Natural killer cell (primary cell): Measurements from ENCODE around the gene PCBP2. TPM values are rescaled to one million over a fixed set of nuclear protein-coding genes. Genes with fewer than 3 reads are reported as not detected.

Experiments used
- ATAC-seq, 3 donors: fragments of 150-1000 bp in 2 of 3; fragments of 200-7000 bp in 1 of 3; cut with Tn5 transposase; 1 replicate in 1 of 3; 2 replicates in 2 of 3; pipeline ENCODE4 v1.10.0; 2021; ENCODE audit warnings: mild to moderate bottlenecking in 2 of 3, moderate library complexity in 2 of 3
- DNase-seq, 2 donors: peaks; one replicate each; pipeline versions ENCODE4 v3.0.0 to v3.0.0-alpha.2; 2013 to 2021; ENCODE audit warnings: mixed read lengths in 1 of 2
- H3K27ac ChIP-seq: one replicate; pipeline ENCODE4 v1.5.1; 2013; ENCODE audit warnings: mild to moderate bottlenecking, low read length
- H3K27me3 ChIP-seq: one replicate; pipeline ENCODE4 v1.6.1; 2013; ENCODE audit warnings: low read length; ENCODE audit not compliant: control insufficient read depth, insufficient read depth
- H3K36me3 ChIP-seq: one replicate; pipeline ENCODE4 v1.6.1; 2013; ENCODE audit warnings: low read length; ENCODE audit not compliant: control insufficient read depth, insufficient read depth
- H3K4me1 ChIP-seq: one replicate; pipeline ENCODE4 v1.6.1; 2013; ENCODE audit warnings: low read length; ENCODE audit not compliant: control insufficient read depth, insufficient read depth
- H3K4me3 ChIP-seq: one replicate; pipeline ENCODE4 v1.5.1; 2013; ENCODE audit warnings: low read length
- H3K9me3 ChIP-seq: one replicate; pipeline ENCODE4 v1.6.1; 2013; ENCODE audit warnings: low read length; ENCODE audit not compliant: control insufficient read depth, insufficient read depth
- H3K27ac Mint-ChIP-seq, 2 donors: one replicate each; pipeline ENCODE4 v1.8.0; 2022; ENCODE audit warnings: mild to moderate bottlenecking in 2 of 2, mixed read lengths in 2 of 2, moderate library complexity in 1 of 2
- H3K27me3 Mint-ChIP-seq, 2 donors: one replicate each; pipeline ENCODE4 v1.8.0; 2022; ENCODE audit warnings: low read depth in 2 of 2, mixed read lengths in 2 of 2
- H3K36me3 Mint-ChIP-seq: one replicate; pipeline ENCODE4 v1.8.0; 2022; ENCODE audit warnings: mixed read lengths
- H3K4me1 Mint-ChIP-seq, 2 donors: one replicate each; pipeline ENCODE4 v1.8.0; 2022; ENCODE audit warnings: mixed read lengths in 2 of 2
- H3K4me3 Mint-ChIP-seq: one replicate; pipeline ENCODE4 v1.8.0; 2022; ENCODE audit warnings: mild to moderate bottlenecking, moderate library complexity, mixed read lengths
- H3K9me3 Mint-ChIP-seq, 2 donors: one replicate each; pipeline ENCODE4 v1.8.0; 2022; ENCODE audit warnings: mixed read lengths in 2 of 2
- WGBS: methylation state at CpG from one replicate; pipeline ENCODE4 v1.1.7; 2013; ENCODE audit warnings: missing lambda C conversion rate; ENCODE audit not compliant: insufficient coverage; 5-methylcytosine and 5-hydroxymethylcytosine counted together
- intact Hi-C: fragments of 100-400 bp; cut with micrococcal nuclease; formaldehyde crosslinking; loops from one replicate; pipeline ENCODE4 v1.14.2; 2022
- total RNA-seq, 4 donors: library from RNA; stranded (reverse); fragments of 120-200 nt in 1 of 4; gene quantifications; one replicate each; pipeline versions ENCODE4 v1.2.3 to v1.2.4, GENCODE V29; 2013 to 2022
- TF ChIP-seq, protein P1 (sequence below): fragments of 200-600 bp; IDR thresholded peaks from one replicate; pipeline ENCODE4 v1.8.0; 2022; ENCODE audit warnings: antibody characterized with exemption

The PCBP2 gene
- total RNA-seq, 3 donors from 2014 or later (not counting 1 experiment from before 2014, with no cell fraction given), result 910 to 1,083 (median 943) TPM

DNA sequence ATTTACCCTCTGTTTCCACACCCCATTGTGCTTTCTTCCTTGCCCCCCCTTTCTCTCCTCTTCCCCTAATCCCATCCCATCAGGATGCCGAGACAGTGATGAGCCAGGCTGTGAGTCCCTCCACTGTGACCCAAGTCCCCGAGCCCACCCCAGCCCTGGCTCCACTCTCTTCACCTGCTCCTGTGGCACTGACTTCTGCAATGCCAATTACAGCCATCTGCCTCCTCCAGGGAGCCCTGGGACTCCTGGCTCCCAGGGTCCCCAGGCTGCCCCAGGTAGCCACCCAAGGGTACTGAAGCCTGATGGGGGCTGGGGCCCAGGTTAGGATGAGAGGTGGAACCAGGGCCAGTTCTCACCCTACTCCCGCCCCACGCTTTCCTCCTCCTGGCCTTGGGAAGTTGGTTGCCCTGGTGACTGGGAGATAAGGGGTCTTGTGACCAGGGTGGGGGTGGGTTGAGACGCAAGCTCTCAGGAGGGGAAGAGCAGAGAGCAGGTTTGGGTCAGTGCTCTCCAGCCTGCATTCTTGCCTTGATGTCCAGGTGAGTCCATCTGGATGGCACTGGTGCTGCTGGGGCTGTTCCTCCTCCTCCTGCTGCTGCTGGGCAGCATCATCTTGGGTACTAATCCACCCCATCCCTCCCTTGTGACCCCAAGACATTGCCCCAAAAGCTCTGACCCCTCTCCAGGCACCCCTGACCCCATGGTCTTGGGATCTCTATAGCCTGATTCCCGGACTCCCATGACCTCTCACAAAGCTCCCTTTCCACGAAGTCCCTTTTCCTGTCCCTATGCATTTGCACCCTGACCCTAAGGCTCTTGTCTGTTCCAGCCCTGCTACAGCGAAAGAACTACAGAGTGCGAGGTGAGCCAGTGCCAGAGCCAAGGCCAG, 27.0 kb upstream of the PCBP2 start:
- Mint-ChIP-seq H3K4me3 (no peak overlapping the region), H3K27ac (no peak overlapping the region), H3K36me3 (no peaks in the 10 kb centered on the region), H3K4me1 (peaks cover 0 to 6% of the 10 kb centered on the region in 2 donors), H3K9me3 (no peaks in the 10 kb centered on the region), H3K27me3 (no peaks in the 10 kb centered on the region)
- intact Hi-C loops, result loop anchor here (5.0 kb wide), 1 partner anchor 43 kb away; the partner anchor contains the start of gene SP1
- no peaks in the 10 kb centered on the region for H3K36me3 ChIP-seq
- ATAC-seq (no peak), DNase-seq (no peak)
- H3K27me3 ChIP-seq, result no peaks in the 10 kb centered on the region
- TF ChIP-seq, protein P1, sequence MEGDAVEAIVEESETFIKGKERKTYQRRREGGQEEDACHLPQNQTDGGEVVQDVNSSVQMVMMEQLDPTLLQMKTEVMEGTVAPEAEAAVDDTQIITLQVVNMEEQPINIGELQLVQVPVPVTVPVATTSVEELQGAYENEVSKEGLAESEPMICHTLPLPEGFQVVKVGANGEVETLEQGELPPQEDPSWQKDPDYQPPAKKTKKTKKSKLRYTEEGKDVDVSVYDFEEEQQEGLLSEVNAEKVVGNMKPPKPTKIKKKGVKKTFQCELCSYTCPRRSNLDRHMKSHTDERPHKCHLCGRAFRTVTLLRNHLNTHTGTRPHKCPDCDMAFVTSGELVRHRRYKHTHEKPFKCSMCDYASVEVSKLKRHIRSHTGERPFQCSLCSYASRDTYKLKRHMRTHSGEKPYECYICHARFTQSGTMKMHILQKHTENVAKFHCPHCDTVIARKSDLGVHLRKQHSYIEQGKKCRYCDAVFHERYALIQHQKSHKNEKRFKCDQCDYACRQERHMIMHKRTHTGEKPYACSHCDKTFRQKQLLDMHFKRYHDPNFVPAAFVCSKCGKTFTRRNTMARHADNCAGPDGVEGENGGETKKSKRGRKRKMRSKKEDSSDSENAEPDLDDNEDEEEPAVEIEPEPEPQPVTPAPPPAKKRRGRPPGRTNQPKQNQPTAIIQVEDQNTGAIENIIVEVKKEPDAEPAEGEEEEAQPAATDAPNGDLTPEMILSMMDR, result no peak
- no peak overlapping the region for H3K27ac ChIP-seq
- no peak overlapping the region for H3K4me3 ChIP-seq
- no peaks in the 10 kb centered on the region for H3K9me3 ChIP-seq
- WGBS, result 91% methylated on average over 9 of the region's 9 CpGs
- peaks cover 4% of the 10 kb centered on the region for H3K4me1 ChIP-seq

DNA sequence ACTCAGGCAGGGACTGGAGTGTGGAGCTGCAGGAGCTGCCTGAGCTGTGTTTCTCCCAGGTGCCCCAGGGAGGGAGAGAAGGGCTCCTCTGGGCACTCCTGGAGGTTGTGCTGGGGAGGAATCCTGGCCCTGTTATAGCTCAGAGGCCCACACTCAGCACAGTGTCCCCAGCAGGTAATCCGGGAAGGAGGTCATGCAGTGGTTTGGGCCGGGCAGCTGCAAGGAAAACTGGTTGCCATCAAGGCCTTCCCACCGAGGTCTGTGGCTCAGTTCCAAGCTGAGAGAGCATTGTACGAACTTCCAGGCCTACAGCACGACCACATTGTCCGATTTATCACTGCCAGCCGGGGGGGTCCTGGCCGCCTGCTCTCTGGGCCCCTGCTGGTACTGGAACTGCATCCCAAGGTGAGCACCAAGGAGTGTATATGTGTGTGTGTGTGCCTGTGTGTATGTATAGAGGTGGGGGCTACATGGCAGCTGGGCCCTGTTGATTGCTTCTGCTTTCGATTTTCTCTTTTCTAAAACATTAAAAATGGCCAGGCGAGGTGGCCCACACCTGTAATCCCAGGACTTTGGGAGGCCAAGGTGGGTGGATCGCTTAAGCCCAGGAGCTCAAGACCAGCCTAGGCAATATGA, 26.3 kb upstream of the PCBP2 start:
- H3K4me3 ChIP-seq, result no peak overlapping the region
- no peaks in the 10 kb centered on the region for H3K36me3 Mint-ChIP-seq
- 90% methylated on average over 11 of the region's 11 CpGs for WGBS
- TF ChIP-seq, protein P1, result no peak
- no peaks in the 10 kb centered on the region for H3K27me3 ChIP-seq
- H3K36me3 ChIP-seq, result no peaks in the 10 kb centered on the region
- H3K9me3 ChIP-seq, result no peaks in the 10 kb centered on the region
- no peak overlapping the region for H3K27ac ChIP-seq
- intact Hi-C loops, result no loop called here
- no peak overlapping the region for H3K4me3 Mint-ChIP-seq
- no peak overlapping the region for H3K27ac Mint-ChIP-seq
- H3K27me3 Mint-ChIP-seq, result no peaks in the 10 kb centered on the region
- H3K4me1 ChIP-seq, result peaks cover 4% of the 10 kb centered on the region
- H3K9me3 Mint-ChIP-seq, result no peaks in the 10 kb centered on the region
- peaks cover 0 to 6% of the 10 kb centered on the region in 2 donors for H3K4me1 Mint-ChIP-seq
- DNase-seq (no peak), ATAC-seq (no peak)

DNA sequence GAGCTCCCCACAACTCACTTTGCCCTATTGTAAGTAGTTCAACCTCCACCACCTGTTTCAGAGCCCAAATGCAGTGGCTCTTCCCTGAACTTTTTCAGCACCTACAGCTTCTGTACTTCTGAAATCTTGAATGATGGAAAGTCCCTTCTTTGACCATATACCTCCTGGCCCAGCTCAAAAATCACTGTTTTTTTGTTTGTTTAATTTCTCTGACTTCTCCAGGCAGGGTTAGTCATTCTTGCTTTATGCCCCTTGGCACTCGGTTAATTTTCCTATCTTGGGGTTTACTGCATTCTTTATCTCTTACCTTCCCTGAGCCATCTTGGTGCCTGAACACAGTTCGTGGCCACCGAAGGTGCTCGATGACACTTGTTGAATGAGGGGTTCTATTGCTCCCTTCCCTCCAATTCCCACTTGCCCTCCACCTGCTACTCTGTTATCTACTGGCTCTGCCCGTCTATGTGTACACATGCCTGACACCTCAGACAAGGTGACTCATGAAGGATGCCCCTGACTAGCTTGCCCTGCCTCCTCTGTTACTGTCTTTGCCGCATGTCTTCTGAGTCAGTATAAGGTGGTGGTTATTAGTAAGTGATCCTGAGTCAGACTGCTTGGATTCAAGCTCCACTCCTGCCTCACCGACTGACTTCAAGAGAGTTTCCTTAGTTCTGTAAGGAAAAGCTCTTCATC, 23.9 kb upstream of the PCBP2 start:
- Mint-ChIP-seq H3K27me3 (no peaks in the 10 kb centered on the region), H3K4me1 (no peaks in the 10 kb centered on the region)

More for the DNA sequence above, 23.9 kb upstream of the PCBP2 start:
- no peak for ATAC-seq
- whole genome bisulfite sequencing, result 88% methylated on average over 7 of the region's 7 CpGs
- Mint-ChIP-seq H3K27ac (no peak overlapping the region), H3K36me3 (no peaks in the 10 kb centered on the region), H3K9me3 (no peaks in the 10 kb centered on the region), H3K4me3 (no peak overlapping the region)
- no peaks in the 10 kb centered on the region for H3K27me3 ChIP-seq
- no peaks in the 10 kb centered on the region for H3K36me3 ChIP-seq
- H3K4me3 ChIP-seq, result no peak overlapping the region
- H3K27ac ChIP-seq, result no peak overlapping the region
- intact Hi-C loops, result no loop called here
- H3K4me1 ChIP-seq, result no peaks in the 10 kb centered on the region
- no peaks in the 10 kb centered on the region for H3K9me3 ChIP-seq
- TF ChIP-seq, protein P1, result no peak
- DNase-seq, result no peak
